ENCODE measurements around the gene YPEL1.

DNA sequence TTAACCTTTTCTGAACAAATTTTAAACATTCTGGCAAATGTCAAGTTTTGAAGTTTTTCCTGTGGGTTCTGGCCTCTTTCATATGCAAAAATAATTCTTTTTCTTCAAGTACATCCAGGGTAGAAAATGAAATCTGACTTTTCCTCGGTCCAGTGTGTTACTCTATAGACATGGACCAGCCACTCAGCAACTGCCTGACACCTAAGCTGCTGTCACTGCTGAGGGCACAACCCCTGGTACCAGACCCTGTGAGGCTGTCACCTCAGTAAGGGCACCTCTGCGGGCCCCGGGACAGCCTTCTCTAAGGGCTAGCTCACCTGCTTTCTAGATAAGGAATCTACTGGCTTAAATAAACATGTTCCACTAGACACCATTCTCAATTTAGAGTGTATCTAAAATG is 36.0 kb downstream of the YPEL1 start:
- TF ChIP-seq, protein P1, sequence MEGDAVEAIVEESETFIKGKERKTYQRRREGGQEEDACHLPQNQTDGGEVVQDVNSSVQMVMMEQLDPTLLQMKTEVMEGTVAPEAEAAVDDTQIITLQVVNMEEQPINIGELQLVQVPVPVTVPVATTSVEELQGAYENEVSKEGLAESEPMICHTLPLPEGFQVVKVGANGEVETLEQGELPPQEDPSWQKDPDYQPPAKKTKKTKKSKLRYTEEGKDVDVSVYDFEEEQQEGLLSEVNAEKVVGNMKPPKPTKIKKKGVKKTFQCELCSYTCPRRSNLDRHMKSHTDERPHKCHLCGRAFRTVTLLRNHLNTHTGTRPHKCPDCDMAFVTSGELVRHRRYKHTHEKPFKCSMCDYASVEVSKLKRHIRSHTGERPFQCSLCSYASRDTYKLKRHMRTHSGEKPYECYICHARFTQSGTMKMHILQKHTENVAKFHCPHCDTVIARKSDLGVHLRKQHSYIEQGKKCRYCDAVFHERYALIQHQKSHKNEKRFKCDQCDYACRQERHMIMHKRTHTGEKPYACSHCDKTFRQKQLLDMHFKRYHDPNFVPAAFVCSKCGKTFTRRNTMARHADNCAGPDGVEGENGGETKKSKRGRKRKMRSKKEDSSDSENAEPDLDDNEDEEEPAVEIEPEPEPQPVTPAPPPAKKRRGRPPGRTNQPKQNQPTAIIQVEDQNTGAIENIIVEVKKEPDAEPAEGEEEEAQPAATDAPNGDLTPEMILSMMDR (IDR thresholded peaks at IDR 0.05 in 2 of 3, conservative IDR thresholded peaks at IDR 0.05 in 1 of 3; ENCODE audit: borderline replicate concordance in 1 of 3, insufficient read depth in 1 of 3, low read depth in 2 of 3, low read length in 2 of 3) = no peak
- TF ChIP-seq SP1 (IDR thresholded peaks at IDR 0.05; ENCODE audit: low read depth) (no peak), EZH2phosphoT487 (IDR thresholded peaks at IDR 0.05; ENCODE audit: borderline replicate concordance) (no peak)
- TF ChIP-seq, protein P2, sequence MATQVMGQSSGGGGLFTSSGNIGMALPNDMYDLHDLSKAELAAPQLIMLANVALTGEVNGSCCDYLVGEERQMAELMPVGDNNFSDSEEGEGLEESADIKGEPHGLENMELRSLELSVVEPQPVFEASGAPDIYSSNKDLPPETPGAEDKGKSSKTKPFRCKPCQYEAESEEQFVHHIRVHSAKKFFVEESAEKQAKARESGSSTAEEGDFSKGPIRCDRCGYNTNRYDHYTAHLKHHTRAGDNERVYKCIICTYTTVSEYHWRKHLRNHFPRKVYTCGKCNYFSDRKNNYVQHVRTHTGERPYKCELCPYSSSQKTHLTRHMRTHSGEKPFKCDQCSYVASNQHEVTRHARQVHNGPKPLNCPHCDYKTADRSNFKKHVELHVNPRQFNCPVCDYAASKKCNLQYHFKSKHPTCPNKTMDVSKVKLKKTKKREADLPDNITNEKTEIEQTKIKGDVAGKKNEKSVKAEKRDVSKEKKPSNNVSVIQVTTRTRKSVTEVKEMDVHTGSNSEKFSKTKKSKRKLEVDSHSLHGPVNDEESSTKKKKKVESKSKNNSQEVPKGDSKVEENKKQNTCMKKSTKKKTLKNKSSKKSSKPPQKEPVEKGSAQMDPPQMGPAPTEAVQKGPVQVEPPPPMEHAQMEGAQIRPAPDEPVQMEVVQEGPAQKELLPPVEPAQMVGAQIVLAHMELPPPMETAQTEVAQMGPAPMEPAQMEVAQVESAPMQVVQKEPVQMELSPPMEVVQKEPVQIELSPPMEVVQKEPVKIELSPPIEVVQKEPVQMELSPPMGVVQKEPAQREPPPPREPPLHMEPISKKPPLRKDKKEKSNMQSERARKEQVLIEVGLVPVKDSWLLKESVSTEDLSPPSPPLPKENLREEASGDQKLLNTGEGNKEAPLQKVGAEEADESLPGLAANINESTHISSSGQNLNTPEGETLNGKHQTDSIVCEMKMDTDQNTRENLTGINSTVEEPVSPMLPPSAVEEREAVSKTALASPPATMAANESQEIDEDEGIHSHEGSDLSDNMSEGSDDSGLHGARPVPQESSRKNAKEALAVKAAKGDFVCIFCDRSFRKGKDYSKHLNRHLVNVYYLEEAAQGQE (IDR thresholded peaks at IDR 0.05; ENCODE audit: low read depth) = no peak
